HPDE6-E6E7 (cell line): ENCODE results near the gene TCF4.
"Not testable (repeated sequence)": the region's sequence is repeated elsewhere in the genome, so short reads cannot be mapped to it uniquely, and the experiment has no call there.

Experiments
- DNase-seq: peaks from one replicate; pipeline ENCODE4 v3.0.0; 2011; ENCODE audit warnings: missing footprints; ENCODE audit errors: extremely low spot score

TCF4 gene

DNA sequence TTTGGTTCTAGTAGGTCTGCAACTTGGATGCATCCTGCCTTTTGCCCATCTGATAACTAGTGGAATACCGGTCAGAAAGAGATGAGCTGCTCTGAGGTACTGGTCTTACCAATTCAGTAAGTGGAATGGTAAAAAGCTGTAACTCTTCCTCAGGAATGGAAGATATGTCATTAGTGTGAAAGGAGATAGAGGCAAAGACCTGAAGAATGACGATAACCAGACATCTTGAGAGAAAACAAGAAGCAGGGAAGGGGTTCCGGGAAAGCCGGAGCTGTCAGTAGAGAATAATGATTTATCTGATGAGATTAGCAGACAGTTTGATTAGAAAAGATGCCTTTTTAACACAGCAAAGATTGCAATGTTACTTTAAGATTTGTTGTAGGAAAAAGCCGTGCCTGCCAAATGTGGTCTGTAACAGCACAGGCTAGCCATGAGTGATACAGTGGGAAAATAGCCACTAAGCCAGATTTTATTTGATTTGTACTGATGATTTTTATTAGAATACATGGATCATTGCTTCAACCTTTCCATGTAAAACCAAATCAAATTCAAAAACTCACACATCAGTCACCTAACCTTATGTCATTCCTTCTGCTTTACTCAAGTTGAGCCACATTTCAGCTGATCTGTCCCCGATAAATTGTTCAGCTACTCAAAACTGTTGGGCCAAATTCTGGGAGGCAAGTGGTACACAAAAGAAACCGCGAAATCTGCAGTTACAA, 110.0 kb downstream of the TCF4 start:
- DNase-seq, result no peak

DNA sequence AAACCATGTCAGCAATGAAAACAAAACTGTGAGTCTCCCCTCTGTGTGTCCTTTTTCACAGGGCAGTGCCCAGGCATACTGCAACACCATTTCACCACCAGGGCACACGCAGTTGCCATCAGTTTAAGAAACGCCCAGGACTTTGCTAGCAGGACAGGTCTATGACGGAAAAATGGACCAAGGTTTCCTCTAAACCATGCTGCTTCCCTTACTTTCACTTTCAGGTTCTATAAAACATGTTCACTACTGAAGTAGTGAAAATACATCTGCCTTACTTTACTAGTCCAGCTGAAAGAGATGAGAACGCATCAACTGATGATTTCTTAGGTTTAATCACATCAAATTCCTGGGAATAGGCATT, 110.5 kb downstream of the TCF4 start:
- peak; percentile 25 for DNase-seq

DNA sequence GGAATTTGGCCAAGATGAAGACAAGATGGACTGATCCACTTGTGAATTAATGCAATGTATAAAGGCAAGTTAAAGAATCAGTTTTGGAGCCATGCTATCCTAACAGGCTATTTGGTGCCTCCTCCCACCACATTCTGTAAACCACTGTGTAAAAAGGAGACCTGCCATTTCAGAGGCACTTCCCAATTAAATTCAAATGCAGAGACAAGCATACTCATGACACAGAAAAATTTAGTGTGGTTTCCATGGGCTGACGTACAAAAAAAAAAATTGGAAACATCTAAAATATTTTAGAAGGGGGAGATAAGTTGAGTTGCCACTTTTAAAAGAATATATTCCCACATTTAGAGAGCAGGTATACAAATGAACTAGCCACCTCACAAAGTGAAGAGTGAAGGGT, 112.1 kb downstream of the TCF4 start:
- no peak for DNase-seq

DNA sequence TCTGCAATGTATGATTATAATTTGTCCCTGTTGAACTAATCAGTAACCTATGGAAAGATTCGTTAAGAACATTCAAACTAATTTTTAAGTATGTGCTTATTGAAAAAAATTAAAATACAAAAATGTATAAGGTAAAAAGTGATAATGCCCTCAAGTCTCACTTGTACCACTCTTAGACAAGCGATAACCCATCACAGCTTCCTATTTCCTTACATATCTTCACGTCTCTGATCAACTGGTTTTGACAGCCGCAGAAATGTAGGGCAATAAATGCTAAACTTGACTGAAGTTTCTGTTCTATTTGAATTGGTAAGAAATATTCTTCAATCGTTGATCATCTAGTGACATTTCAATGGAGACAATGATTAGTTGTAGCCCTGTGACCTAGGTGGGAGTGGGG, 112.5 kb downstream of the TCF4 start:
- no peak for DNase-seq

DNA sequence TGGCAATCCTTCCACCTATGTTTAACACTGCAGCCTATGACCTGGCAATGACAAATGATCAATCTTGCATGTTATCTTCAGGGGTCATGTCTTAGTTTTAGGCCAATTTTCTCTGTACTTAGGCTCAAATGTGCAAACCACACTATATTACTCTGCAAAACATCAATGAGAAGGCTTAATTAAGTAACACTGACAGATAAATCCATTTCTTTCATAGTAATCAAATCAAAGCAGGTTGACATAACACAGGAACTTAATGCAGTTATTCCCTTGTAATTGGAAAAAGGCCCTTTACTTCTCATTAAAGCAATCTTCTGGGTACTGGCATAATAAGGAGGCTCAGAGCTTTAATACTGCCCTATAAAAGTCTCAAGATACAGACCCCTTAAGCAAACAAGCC, 114.4 kb downstream of the TCF4 start:
- DNase-seq, result no peak

DNA sequence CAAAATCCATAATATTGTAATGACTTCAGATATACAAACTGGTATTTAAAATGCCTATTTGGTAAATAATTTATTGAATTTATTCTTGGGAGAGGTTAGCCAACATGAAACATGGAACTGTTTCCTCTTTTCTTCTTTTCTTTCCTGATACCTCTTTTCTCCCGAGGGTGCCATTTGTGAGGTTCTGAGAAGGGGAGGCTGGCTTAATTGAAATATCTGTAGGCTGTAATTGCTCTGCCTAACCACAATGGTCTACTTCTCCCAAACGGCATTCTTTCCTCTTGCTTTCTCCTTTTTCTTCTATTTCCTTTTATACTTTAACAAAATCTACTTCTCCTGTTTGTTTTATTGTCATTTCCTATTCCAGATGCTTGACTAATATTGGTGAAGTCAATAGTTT, 114.9 kb downstream of the TCF4 start:
- no peak for DNase-seq

DNA sequence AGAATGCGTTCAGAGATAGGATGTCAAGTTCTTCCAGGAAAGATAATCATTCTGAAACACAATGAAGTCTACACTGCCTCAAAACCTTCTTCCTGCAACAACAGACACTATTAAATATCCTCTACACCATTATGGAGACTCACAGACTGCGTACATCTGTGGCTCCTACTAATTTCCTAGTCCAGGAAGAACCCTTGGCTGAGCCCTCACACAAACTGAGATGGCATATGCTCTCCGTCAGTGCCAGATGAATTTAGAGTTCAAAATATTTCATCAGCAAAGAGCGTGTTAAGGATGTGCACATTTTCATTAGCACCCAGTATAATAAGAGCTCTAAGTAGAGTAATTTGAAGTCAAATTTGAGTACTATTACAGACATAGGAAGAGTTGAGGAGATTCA, 117.2 kb downstream of the TCF4 start:
- DNase-seq, result no peak

DNA sequence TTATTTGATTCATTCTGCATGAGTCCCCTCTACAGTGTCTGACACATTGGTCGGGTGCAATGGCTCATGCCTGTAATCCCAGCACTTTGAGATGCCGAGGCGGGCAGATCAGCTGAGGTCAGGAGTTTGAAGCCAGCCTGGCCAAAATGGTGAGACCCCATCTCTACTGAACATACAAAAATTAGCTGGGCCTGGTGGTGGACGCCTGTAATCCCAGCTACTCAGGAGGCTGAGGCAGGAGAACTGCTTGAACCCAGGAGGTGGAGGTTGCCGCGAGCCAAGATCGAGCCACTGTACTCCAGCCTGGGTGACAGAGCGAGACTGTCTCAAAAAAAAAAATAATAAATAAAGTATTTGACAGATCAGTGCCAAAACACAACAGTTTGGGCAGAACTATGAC, 118.9 kb downstream of the TCF4 start:
- DNase-seq, result not testable (repeated sequence)

DNA sequence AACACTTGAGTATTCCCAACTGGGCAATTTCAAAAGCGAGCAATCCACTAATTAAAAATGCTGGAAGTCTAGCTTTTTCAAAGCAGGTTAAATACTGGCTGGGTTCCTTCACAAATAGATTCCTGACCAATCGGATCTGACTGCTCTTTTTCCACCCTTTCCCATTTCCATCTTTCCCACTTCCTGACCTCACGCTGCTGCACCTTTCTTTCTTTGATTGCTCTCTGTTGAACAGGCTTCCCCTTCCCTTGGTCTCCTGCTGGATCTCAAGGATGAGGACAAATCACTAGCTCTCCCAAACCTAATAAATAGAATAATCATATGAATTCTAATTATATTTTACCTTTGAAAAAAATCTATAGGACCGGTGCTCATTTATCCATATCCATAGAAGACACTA, 121.2 kb downstream of the TCF4 start:
- no peak for DNase-seq

DNA sequence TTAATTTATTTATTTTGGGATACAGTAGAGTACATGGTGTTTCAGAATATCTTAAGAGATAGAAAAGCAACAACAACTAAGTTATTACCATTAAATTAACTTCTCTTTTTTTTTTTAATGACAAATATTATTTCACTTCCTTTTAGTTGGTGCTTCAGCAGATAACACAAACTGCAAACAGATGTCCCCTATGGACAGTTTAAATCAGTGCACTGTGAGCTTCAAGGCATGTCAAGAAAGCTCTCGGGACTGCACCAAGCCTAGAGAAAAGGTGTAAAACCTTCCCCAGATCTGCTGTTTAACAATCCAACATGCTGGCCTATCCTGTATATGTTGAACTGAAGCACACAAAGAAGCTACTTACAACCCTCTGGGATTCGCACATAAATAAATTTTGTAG, 122.7 kb downstream of the TCF4 start:
- no peak for DNase-seq

DNA sequence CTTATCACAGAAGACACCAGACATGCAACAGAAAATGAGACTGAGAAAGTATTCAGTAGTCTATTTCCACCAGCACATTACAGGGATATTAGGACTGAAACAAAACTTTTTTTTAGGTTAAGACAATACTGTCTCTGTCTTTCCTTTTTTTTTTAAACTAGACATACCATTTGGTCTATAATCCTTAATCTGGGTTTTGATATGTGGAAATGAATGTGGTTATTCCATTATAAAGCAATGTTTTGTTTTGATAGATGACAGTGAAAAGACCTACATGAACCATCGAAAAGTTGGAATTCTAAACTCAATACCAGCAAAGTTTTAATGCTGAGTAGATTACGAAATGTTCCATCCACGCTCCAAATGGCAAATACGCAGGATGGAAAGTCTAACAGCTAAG, 123.4 kb downstream of the TCF4 start:
- DNase-seq, result no peak

DNA sequence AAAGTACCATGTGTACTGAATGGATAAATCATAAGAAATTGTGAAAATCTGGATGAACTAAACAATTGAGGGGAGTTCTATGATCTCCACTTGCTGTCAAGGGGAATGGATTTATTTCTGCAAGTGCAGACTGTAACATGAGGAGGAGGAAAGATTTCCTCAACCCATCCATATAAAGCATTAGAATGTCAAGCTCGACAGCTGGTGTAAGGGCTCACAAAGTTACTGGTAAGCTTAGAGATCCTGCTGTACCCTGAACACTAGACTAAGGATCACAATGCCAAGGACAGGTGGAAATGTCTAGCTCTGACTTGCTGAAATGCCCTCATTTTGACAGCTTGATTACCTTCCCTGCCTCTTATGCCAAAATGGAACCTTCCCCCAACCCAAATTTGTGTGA, 125.3 kb downstream of the TCF4 start:
- no peak for DNase-seq

DNA sequence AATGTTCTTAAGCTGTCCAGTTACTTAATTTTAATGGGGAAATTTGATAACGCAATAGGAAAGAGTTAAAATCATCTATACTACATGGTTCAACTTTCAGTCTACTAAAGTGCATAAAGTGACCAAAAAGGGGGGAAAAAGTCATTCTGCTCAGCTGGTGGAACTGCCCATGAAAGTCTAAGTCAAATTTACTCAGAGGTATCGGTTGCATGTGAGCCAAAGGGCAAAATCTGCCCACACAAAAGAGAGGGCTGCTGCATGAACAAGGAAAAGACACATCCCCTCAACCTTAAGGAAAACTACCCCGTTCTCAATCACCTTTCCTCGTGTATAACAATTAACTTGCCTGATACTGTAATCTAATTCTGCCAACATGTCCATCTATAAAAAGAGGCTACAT, 126.1 kb downstream of the TCF4 start:
- no peak for DNase-seq

DNA sequence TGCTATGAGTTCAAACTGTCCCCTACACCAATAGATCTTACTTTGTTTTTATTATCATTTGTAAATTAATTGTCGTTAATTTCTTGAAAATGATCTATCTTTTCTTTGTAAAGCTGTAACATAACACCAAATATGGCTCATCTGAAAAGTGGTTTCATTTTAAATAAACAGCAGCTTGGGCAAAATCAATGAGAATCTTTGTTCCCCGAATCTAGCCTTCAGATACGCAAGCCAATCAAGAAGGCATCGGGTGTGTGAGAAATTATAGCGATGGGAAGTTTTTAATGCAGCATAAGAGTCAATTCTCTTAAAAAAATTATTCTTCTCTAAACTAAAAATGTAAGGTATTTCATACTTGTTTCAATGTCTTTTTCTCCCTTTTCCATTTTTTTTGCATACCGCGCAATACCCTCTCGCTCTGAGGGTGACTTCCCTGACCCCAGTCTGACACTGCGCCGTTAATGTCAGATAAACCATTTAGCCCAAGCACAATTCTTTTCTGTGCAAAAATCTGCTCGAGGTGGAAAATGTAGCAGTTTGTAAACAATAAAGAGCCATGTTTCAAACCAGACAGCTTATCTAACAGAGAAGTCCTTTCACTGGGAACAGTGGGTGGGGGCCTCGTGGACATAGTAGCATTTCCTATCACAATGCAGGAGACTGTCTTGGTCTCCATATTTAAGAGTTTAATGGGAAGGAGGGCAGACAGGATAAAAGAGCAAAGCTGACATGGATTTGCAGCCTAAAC, 129.4 kb downstream of the TCF4 start:
- DNase-seq, result no peak

DNA sequence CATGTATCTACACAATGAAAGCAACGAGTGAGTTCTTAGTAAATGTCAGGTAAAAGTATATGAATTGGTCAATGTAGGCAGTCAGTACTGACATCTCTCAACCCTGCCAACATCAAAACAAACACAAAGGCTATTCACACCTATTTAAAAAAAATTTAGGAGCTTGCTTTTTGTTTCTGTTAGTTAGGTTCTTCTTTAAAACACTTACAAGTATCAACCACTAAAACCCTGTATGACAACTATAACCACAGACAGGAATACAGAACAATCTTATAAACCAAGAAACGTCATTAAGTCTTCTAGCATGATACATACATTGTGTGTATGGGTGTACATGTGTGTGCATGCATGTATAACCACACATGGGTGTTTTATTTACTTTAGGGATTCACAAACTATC, 131.0 kb downstream of the TCF4 start:
- DNase-seq, result no peak

DNA sequence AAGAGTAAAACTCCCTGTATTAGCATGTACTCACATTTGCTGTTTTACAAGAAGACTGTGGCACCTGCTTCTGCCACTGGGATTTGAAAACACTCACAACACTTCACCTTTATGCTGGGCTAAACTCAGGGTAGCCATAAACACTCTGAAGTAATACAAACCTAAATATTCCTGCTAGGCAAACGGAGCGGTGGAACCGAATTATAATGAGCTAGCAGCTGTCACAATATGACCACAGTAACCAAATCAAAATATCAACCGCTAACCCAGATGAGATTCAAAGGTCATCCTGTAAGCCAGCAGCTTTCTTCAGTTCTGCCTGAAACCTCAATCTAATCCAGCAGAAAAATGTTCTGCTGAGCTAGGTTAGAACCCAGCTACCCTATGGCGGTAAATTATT, 132.1 kb downstream of the TCF4 start:
- no peak for DNase-seq

DNA sequence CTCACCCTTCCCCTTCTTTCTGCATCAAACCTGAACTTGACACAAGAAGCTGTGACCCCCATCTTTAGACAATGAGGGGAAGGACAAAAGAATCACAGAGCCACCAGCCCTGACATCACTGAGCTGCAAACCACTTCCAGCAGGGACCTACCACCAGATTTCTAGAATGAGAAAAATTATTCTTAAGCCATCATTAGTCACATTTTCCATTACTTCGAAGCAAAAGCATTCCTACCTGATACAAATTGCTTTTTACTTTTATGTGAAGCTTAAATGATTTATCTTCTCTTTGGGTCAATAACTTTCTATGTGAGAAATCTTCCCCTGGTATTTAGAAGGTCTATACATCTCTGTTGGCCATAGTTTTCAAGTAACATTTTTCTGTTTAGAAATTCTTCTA, 134.8 kb downstream of the TCF4 start:
- DNase-seq, result no peak

DNA sequence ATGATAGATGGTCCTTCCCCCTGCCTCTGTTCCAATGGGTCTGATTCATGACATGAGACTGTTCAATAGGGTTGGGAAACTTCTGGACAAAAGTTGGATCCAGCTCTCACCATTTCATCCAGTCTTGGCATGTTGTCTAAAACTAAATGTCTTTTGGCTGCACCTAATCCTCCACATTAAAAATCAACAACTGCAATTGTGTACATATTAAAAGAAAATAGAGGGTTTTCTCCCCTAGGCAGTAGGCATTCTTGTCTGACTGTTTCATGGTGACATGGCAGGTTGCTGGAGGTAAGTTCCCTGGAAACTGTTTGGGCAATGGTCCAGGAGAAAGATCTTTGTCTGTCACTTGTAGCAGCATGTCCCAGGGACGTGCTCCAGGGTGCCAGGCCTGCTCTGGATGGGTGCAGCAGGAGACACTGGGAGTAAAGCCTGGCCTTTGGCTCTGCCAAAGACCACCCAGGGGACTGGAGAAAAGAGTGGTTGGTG, 135.8 kb downstream of the TCF4 start:
- DNase-seq, result peak; percentile 12

DNA sequence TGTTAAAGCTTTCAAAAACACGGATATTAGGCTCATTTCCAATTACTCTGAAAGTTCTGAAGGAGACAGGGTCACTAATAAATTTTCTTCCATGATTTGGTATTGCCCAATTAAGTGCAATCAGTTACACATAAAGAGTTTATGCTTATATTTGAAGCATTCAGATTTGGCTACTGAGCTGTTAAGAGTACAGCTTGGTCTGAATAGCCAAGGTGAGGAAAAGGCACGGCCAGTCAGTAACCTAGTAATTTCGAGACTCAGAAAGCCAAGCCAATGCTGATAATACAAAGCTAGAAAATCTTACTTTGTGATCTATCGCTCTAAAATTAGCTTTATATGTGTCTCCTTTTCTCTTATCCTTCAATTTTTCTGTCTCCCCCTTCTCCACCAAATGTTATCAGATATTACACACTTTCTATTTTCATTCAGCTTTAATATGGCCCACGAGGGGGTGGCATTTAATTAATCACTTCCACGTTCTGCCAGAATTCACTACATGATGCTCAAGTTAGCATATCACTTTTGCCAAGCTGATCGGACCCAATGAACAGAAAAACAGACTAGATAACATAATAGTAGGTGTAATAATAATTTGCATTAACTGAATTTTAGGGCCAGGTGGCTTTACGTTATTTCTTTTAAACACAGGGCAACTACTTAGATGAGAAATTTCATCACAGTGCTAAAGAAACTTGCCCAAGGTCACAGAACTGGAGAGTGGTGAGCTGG, 138.4 kb downstream of the TCF4 start:
- no peak for DNase-seq

DNA sequence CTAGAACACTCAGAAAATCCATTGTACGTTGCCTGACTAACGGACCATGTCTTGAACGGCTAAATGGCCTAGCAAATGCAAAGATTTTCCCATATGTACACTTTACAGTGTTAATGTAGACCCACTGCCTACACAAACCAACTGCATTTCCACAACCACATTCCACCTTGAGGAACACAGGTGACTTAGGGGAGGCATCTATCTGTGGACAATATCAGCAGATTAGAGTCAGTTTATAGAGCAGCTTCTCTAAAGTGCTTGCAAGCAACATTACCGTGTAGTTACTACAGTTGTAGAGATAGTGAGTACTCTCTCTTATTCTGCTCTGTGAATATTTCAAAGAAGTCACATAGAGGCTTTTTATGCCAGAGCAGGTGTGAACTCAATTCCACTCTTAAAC, 139.6 kb downstream of the TCF4 start:
- no peak for DNase-seq

DNA sequence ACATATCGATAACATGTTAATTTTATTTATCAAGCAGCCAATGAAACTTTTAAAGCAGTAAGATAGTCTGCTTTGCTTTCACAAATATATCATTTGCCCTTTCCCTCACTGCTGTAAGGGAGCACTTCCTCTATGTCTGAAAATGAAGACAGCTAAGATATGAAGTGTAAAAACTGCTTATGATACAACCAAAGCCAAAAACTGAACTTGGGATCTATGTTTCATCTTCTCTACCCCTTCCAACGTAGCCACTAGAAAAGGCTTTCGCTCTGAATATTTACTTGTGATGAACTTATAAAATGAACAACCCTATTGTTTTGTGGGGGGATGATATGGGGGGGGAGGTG, 140.3 kb downstream of the TCF4 start:
- DNase-seq, result no peak

DNA sequence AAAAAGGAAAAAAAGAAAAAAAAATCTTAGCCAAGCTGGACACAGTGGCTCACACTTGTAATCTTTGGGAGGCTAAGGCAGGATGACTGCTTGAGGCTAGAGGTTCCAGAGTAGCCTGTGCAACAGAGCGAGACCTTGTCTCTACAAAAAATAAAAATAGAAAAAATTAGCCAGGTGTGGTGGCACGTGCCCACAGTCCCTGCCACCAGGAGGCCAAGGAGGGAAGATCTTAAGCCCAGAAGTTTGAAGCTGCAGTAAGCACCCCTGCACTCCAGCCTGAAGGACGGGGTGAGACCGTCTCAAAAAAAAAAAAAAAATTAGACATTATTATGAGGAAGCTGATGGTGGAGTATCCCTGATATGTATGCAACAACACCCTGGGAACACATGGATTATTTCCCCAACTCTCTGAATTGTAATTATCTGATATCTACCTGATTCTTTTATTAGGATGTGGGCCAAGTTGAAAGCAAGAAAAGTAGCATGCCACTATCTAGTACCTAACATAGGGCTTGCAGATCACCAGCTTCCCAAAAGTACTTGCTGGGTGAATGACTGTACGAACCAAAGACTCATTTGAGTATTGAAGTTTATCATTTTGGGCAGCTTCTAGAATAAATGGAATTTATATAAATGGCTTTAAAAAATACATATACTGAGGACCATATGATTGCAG, 140.9 kb downstream of the TCF4 start:
- DNase-seq, result no peak
